Transverse colon (tissue), 4 donors: ENCODE data around the gene FBXO46.

Source experiments
- POLR2A ChIP-seq: fragments of 450-650 bp; IDR thresholded peaks from one replicate; pipeline ENCODE4 v1.6.1; 2016; ENCODE audit warnings: antibody characterized with exemption, mild to moderate bottlenecking, moderate library complexity
- POLR2AphosphoS5 ChIP-seq, 3 donors: sonication (generic); formaldehyde crosslinking; IDR thresholded peaks; one replicate each; pipeline ENCODE4 v1.6.1; 2016; ENCODE audit warnings: antibody characterized with exemption in 3 of 3
- TF ChIP-seq, protein P1 (sequence below), 5 experiments: fragments of 200-600 bp in 3 of 5; fragments of 450-650 bp in 2 of 5; sonication (generic) in 3 of 5; IDR thresholded peaks; 1 replicate in 2 of 5; 2 replicates in 3 of 5; pipeline ENCODE4 v1.5.1; 2016 to 2017; ENCODE audit warnings: antibody characterized with exemption in 5 of 5, inconsistent platforms in 3 of 5, mild to moderate bottlenecking in 2 of 5, moderate library complexity in 1 of 5

DNA sequence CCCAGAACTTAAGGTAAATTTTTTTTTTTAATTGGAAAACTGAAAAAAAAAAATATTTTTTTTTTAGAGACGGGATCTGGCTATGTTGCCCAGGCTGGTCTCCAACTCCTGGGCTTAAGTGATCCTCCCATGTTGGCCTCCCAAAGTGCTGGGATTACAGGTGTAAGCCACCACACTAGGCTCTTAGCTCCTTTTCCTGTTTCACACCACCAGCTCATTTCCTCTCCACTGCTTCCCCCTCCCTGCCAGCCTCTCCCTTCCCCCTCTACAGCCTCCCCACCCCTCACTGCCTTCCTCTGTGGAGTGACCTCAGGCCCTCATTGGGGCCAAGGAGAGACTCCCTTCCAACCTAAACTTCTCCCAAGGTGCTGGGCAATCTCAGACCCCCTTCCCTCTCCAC, 66.9 kb downstream of the FBXO46 start:
- no peak for TF ChIP-seq POLR2A
- TF ChIP-seq, protein P1, sequence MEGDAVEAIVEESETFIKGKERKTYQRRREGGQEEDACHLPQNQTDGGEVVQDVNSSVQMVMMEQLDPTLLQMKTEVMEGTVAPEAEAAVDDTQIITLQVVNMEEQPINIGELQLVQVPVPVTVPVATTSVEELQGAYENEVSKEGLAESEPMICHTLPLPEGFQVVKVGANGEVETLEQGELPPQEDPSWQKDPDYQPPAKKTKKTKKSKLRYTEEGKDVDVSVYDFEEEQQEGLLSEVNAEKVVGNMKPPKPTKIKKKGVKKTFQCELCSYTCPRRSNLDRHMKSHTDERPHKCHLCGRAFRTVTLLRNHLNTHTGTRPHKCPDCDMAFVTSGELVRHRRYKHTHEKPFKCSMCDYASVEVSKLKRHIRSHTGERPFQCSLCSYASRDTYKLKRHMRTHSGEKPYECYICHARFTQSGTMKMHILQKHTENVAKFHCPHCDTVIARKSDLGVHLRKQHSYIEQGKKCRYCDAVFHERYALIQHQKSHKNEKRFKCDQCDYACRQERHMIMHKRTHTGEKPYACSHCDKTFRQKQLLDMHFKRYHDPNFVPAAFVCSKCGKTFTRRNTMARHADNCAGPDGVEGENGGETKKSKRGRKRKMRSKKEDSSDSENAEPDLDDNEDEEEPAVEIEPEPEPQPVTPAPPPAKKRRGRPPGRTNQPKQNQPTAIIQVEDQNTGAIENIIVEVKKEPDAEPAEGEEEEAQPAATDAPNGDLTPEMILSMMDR (IDR thresholded peaks at IDR 0.05), result no peak
- TF ChIP-seq POLR2AphosphoS5 (IDR thresholded peaks at IDR 0.05), result no peak
